ENCODE measurements around the gene HCN1. TPM values are rescaled to one million over a fixed set of nuclear protein-coding genes. Genes with fewer than 3 reads are reported as not detected.

Gene HCN1
- total RNA-seq, 1 donor from 2014 or later, result not detected

GRCh38 chr5:45694971-45695803 lies 993 bp downstream of the HCN1 start:
- Mint-ChIP-seq H3K4me3 (peak overlapping the region; percentile 61), H3K27ac (no peak overlapping the region), H3K36me3 (no peaks in the 10 kb centered on the region), H3K4me1 (peaks cover 6% of the 10 kb centered on the region), H3K27me3 (ENCODE audit: low read depth) (peaks cover 75% of the 10 kb centered on the region), H3K9me3 (no peaks in the 10 kb centered on the region)
- no peak for DNase-seq (ENCODE audit: low spot score in 2 of 2, unreplicated experiment in 2 of 2)
- no peak for TF ChIP-seq CTCF (IDR thresholded peaks at IDR 0.05; ENCODE audit: unreplicated experiment)

- Mint-ChIP-seq H3K27me3 (ENCODE audit: low read depth) (peaks cover 75% of the 10 kb centered on the region), H3K36me3 (no peaks in the 10 kb centered on the region), H3K9me3 (no peaks in the 10 kb centered on the region), H3K4me1 (peaks cover 6% of the 10 kb centered on the region), H3K4me3 (peak overlapping the region; percentile 56), H3K27ac (no peak overlapping the region)
- DNase-seq (ENCODE audit: low spot score in 2 of 2, unreplicated experiment in 2 of 2), result no peak
- TF ChIP-seq CTCF (IDR thresholded peaks at IDR 0.05; ENCODE audit: unreplicated experiment), result no peak
These were observed 1.8 kb downstream of the HCN1 start for GRCh38 chr5:45694255-45694814.

DNA sequence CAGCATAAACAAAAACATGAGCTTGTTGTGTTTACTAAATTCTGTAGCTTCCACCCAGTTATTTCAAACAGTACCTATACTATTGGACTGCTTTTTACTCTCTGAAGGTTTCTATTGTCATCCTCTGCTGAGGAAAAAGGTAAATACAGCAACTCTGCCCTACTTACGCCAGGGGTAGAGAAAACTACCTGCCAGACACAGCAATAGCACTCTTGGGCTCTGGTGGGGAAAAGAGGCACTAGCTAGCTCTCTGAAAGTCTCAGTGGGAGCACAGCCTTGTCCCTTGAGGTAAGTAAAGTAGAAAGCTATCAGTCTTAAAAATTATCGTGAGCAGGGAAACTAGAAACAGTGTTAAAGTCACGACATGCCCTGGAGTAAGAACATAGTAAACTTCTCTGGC lies 3.7 kb downstream of the HCN1 start:
- Mint-ChIP-seq H3K9me3 (no peaks in the 10 kb centered on the region), H3K4me1 (peaks cover 6% of the 10 kb centered on the region), H3K27me3 (ENCODE audit: low read depth) (peaks cover 69% of the 10 kb centered on the region), H3K4me3 (no peak overlapping the region), H3K36me3 (no peaks in the 10 kb centered on the region), H3K27ac (no peak overlapping the region)
- no peak for TF ChIP-seq CTCF (IDR thresholded peaks at IDR 0.05; ENCODE audit: unreplicated experiment)
- no peak for DNase-seq (ENCODE audit: low spot score in 2 of 2, unreplicated experiment in 2 of 2)

DNA sequence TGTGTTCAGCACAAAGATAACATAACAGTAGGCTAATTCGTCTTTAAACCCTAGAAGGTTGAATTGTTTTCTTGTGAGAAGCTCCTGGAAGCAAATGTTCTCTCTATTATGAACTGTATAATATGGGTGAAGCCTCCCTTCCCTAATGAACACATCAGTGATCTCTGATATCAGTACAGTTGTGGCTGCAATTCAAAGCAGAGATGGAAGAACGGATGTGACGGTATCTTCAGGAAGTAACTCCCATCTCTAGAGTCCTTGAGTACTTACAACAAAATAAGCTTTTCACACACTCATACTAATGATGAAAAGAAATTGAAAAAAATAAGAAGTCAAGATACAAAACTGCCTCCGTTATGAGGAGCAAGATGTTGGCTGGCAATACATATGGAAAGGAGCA lies 4.5 kb downstream of the HCN1 start:
- Mint-ChIP-seq H3K27me3 (ENCODE audit: low read depth) (peaks cover 65% of the 10 kb centered on the region), H3K9me3 (no peaks in the 10 kb centered on the region), H3K36me3 (no peaks in the 10 kb centered on the region), H3K4me3 (no peak overlapping the region), H3K27ac (no peak overlapping the region), H3K4me1 (peaks cover 6% of the 10 kb centered on the region)
- no peak for DNase-seq (ENCODE audit: low spot score in 2 of 2, unreplicated experiment in 2 of 2)
- TF ChIP-seq CTCF (IDR thresholded peaks at IDR 0.05; ENCODE audit: unreplicated experiment), result no peak

DNA sequence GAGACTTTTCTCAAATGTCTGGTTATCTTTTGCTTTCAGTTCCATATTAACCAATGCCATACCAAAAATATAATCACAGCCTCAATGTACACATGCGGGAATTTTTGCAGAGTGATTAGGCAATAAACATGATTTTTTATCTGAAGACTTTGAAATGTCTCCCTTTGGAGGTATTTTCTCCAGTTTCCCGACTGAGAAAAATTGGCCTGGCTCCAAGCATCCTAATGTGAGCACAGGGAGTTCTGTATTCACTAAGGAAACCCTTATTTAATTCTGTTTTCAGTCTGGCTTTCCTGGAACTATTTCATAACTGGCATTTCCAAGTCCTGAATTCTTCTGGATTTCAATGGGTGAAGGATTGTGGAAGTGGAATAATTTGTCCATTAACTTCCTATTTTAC lies 8.5 kb downstream of the HCN1 start:
- Mint-ChIP-seq H3K4me3 (no peak overlapping the region), H3K9me3 (no peaks in the 10 kb centered on the region), H3K27me3 (ENCODE audit: low read depth) (peaks cover 33% of the 10 kb centered on the region), H3K36me3 (no peaks in the 10 kb centered on the region), H3K27ac (no peak overlapping the region), H3K4me1 (no peaks in the 10 kb centered on the region)
- DNase-seq (ENCODE audit: low spot score in 2 of 2, unreplicated experiment in 2 of 2), result no peak
- TF ChIP-seq CTCF (IDR thresholded peaks at IDR 0.05; ENCODE audit: unreplicated experiment), result no peak
